Testis (tissue), 3 donors: ENCODE measurements around the gene SPATC1L. TPM values are rescaled to one million over a fixed set of nuclear protein-coding genes. Genes with fewer than 3 reads are reported as not detected.

Source experiments
- polyA plus RNA-seq: library from polyadenylated mRNA; stranded (reverse); fragments of 350-450 nt; fragmentation: Illumina TruSeq; extraction: RNeasy Lipid Tissue Mini Kit (QIAGEN cat#74804); gene quantifications from one replicate; pipeline ENCODE4 v1.2.3, GENCODE V29; 2014; ENCODE audit warnings: low read depth, low replicate concordance; ENCODE audit not compliant: insufficient read depth
- total RNA-seq, 2 donors: library from RNA; depleted of rRNA; stranded (reverse); fragments of >200 nt; gene quantifications; one replicate each; pipeline ENCODE4 v1.2.3, GENCODE V29; 2016

The SPATC1L gene
- total and polyA plus RNA-seq, 3 donors from 2014 or later, result 55.4 to 96.1 (median 75.6) TPM

Other genes starting within 250 kb of the SPATC1L start
- 100 to 1,000 TPM; 166 to 178 TPM for gene COL6A1, start 202.7 kb downstream of the SPATC1L start, total RNA-seq
- 197 TPM for gene COL6A1, start 202.7 kb downstream of the SPATC1L start, polyA plus RNA-seq
- gene COL6A2, start 86.3 kb downstream of the SPATC1L start, total RNA-seq, result 100 to 1,000 TPM; 192 to 236 TPM
- gene COL6A2, start 86.3 kb downstream of the SPATC1L start, polyA plus RNA-seq, result 362 TPM
- 10 to 100 TPM; 50.5 to 63.5 TPM for gene FTCD, start 28.9 kb downstream of the SPATC1L start, total RNA-seq
- gene FTCD, start 28.9 kb downstream of the SPATC1L start, polyA plus RNA-seq, result 49.2 TPM
- gene LSS, start 44.3 kb upstream of the SPATC1L start, total RNA-seq, result 100 to 1,000 TPM; 126 to 152 TPM
- 35.6 TPM for gene LSS, start 44.3 kb upstream of the SPATC1L start, polyA plus RNA-seq
- 100 to 1,000 TPM; 107 to 136 TPM for gene MCM3AP, start 101.2 kb upstream of the SPATC1L start, total RNA-seq
- gene MCM3AP, start 101.2 kb upstream of the SPATC1L start, polyA plus RNA-seq, result 68.3 TPM
- 10 to 100 TPM; 50.7 to 55.0 TPM for gene YBEY, start 101.9 kb upstream of the SPATC1L start, total RNA-seq
- 141 TPM for gene YBEY, start 101.9 kb upstream of the SPATC1L start, polyA plus RNA-seq
- gene C21orf58, start 139.4 kb upstream of the SPATC1L start, total RNA-seq, result 10 to 100 TPM; 13.7 to 21.6 TPM
- 13.6 TPM for gene C21orf58, start 139.4 kb upstream of the SPATC1L start, polyA plus RNA-seq
- gene PCNT, start 139.7 kb upstream of the SPATC1L start, total RNA-seq, result 100 to 1,000 TPM; 116 to 169 TPM
- gene PCNT, start 139.7 kb upstream of the SPATC1L start, polyA plus RNA-seq, result 44.7 TPM